ENCODE results near the gene ARL15.

The ARL15 gene

GRCh38 chr5:54178207-54178606 lies 132.2 kb downstream of the ARL15 start:
- no peak for TF ChIP-seq CTCF (IDR thresholded peaks at IDR 0.05; ENCODE audit: insufficient read depth, low read length)
- TF ChIP-seq POLR2AphosphoS5 (IDR thresholded peaks at IDR 0.05; ENCODE audit: low read depth): no peak
- no peak for TF ChIP-seq GABPA (IDR thresholded peaks at IDR 0.05; ENCODE audit: low read depth)
- TF ChIP-seq SPI1 (IDR thresholded peaks at IDR 0.05; ENCODE audit: borderline replicate concordance, low read depth): no peak
- TF ChIP-seq REST (IDR thresholded peaks at IDR 0.05; ENCODE audit: insufficient replicate concordance, low read depth): no peak
- Histone ChIP-seq H3K4me3 (replicated peaks; ENCODE audit: insufficient read depth, low read length) (no peak overlapping the region), H3K27me3 (ENCODE audit: insufficient read depth, poor library complexity, severe bottlenecking) (no peaks in the 10 kb centered on the region), H3K27ac (replicated peaks) (no peak overlapping the region)
- no peak for DNase-seq (ENCODE audit: low read depth in 1 of 2, low spot score in 1 of 2)

- Histone ChIP-seq H3K27me3 (ENCODE audit: insufficient read depth, poor library complexity, severe bottlenecking) (no peaks in the 10 kb centered on the region), H3K4me3 (replicated peaks; ENCODE audit: insufficient read depth, low read length) (no peak overlapping the region), H3K27ac (replicated peaks) (peak overlapping the region; percentile 16; the same call in 1 of the 2 replicates)
- TF ChIP-seq SPI1 (IDR thresholded peaks at IDR 0.05; ENCODE audit: borderline replicate concordance, low read depth): peak; percentile 63
- TF ChIP-seq GABPA (IDR thresholded peaks at IDR 0.05; ENCODE audit: low read depth): no peak
- DNase-seq (ENCODE audit: low read depth in 1 of 2, low spot score in 1 of 2): peak in 1 of 2 experiments; percentile 39
These were observed 133.3 kb downstream of the ARL15 start for GRCh38 chr5:54177058-54177457.

- no peak overlapping the region for H3K4me3 ChIP-seq (replicated peaks; ENCODE audit: insufficient read depth, low read length)
- no peak for DNase-seq (ENCODE audit: low read depth in 1 of 2, low spot score in 1 of 2)
- TF ChIP-seq SPI1 (IDR thresholded peaks at IDR 0.05; ENCODE audit: borderline replicate concordance, low read depth): no peak
- TF ChIP-seq CTCF (IDR thresholded peaks at IDR 0.05; ENCODE audit: insufficient read depth, low read length): no peak
- no peak for TF ChIP-seq GABPA (IDR thresholded peaks at IDR 0.05; ENCODE audit: low read depth)
- no peak for TF ChIP-seq POLR2AphosphoS5 (IDR thresholded peaks at IDR 0.05; ENCODE audit: low read depth)
- no peak for TF ChIP-seq REST (IDR thresholded peaks at IDR 0.05; ENCODE audit: insufficient replicate concordance, low read depth)
- no peaks in the 10 kb centered on the region for H3K27me3 ChIP-seq (ENCODE audit: insufficient read depth, poor library complexity, severe bottlenecking)
- H3K27ac ChIP-seq (replicated peaks): no peak overlapping the region
These were observed 134.1 kb downstream of the ARL15 start for GRCh38 chr5:54176066-54176830.

- H3K4me3 ChIP-seq (replicated peaks; ENCODE audit: insufficient read depth, low read length): no peak overlapping the region
- H3K27me3 ChIP-seq (ENCODE audit: insufficient read depth, poor library complexity, severe bottlenecking): no peaks in the 10 kb centered on the region
- TF ChIP-seq GABPA (IDR thresholded peaks at IDR 0.05; ENCODE audit: low read depth): no peak
- TF ChIP-seq POLR2AphosphoS5 (IDR thresholded peaks at IDR 0.05; ENCODE audit: low read depth): no peak
- no peak for TF ChIP-seq REST (IDR thresholded peaks at IDR 0.05; ENCODE audit: insufficient replicate concordance, low read depth)
- TF ChIP-seq SPI1 (IDR thresholded peaks at IDR 0.05; ENCODE audit: borderline replicate concordance, low read depth): no peak
- no peak for TF ChIP-seq CTCF (IDR thresholded peaks at IDR 0.05; ENCODE audit: insufficient read depth, low read length)
- no peak for DNase-seq (ENCODE audit: low read depth in 1 of 2, low spot score in 1 of 2)
- no peak overlapping the region for H3K27ac ChIP-seq (replicated peaks)
These were observed 137.1 kb downstream of the ARL15 start for GRCh38 chr5:54173251-54173650.
